ES-I3 (cell line): ENCODE results near the gene PTPN22.

Experiments
- H3K36me3 ChIP-seq: 2 replicates; pipeline ENCODE4 v1.6.1; 2013; ENCODE audit warnings: mild to moderate bottlenecking, low read length, control low read depth, moderate library complexity; ENCODE audit not compliant: insufficient read depth
- H3K4me1 ChIP-seq: 2 replicates; pipeline ENCODE4 v1.6.1; 2013; ENCODE audit warnings: mild to moderate bottlenecking, control low read depth, low read length; ENCODE audit not compliant: insufficient read depth
- H3K9ac ChIP-seq: 2 replicates; pipeline ENCODE4 v1.6.1; 2013; ENCODE audit warnings: low read depth, mild to moderate bottlenecking, low read length, moderate library complexity
- H3K9me3 ChIP-seq: 2 replicates; pipeline ENCODE4 v1.6.1; 2013; ENCODE audit warnings: mild to moderate bottlenecking, low read length, moderate library complexity; ENCODE audit not compliant: control insufficient read depth, insufficient read depth

Gene PTPN22

GRCh38 chr1:113808450-113809195 lies 62.9 kb downstream of the PTPN22 start:
- Histone ChIP-seq H3K36me3 (no peaks in the 10 kb centered on the region), H3K9ac (no peak overlapping the region)

GRCh38 chr1:113805639-113806038 lies 65.9 kb downstream of the PTPN22 start:
- H3K9ac ChIP-seq: no peak overlapping the region
- H3K9me3 ChIP-seq: no peaks in the 10 kb centered on the region
- no peaks in the 10 kb centered on the region for H3K36me3 ChIP-seq
- 0 out of 2 replicates have a peak, but pooled peaks cover 7% of the 10 kb centered on the region for H3K4me1 ChIP-seq

More at GRCh38 chr1:113808450-113809195, 62.9 kb downstream of the PTPN22 start:
- Histone ChIP-seq H3K4me1 (0 out of 2 replicates have a peak, but pooled peaks cover 7% of the 10 kb centered on the region), H3K9me3 (no peaks in the 10 kb centered on the region)

GRCh38 chr1:113805256-113805531 lies 66.3 kb downstream of the PTPN22 start:
- H3K9me3 ChIP-seq: no peaks in the 10 kb centered on the region
- H3K36me3 ChIP-seq: no peaks in the 10 kb centered on the region
- no peak overlapping the region for H3K9ac ChIP-seq
- H3K4me1 ChIP-seq: 0 out of 2 replicates have a peak, but pooled peaks cover 4% of the 10 kb centered on the region

GRCh38 chr1:113804421-113805255 lies 66.9 kb downstream of the PTPN22 start:
- no peak overlapping the region for H3K9ac ChIP-seq
- H3K9me3 ChIP-seq: no peaks in the 10 kb centered on the region
- H3K4me1 ChIP-seq: 0 out of 2 replicates have a peak, but pooled peaks cover 3% of the 10 kb centered on the region
- H3K36me3 ChIP-seq: no peaks in the 10 kb centered on the region

- Histone ChIP-seq H3K9me3 (no peaks in the 10 kb centered on the region), H3K9ac (no peak overlapping the region), H3K36me3 (peaks cover 3% of the 10 kb centered on the region), H3K4me1 (0 out of 2 replicates have a peak, but pooled peaks cover 3% of the 10 kb centered on the region)
Measured at GRCh38 chr1:113802367-113803007, 69.0 kb downstream of the PTPN22 start.

GRCh38 chr1:113800487-113800886 lies 71.0 kb downstream of the PTPN22 start:
- peaks cover 5% of the 10 kb centered on the region for H3K36me3 ChIP-seq
- no peaks in the 10 kb centered on the region for H3K9me3 ChIP-seq
- 0 out of 2 replicates have a peak, but pooled peaks cover 3% of the 10 kb centered on the region for H3K4me1 ChIP-seq

GRCh38 chr1:113797472-113797871 lies 74.0 kb downstream of the PTPN22 start:
- H3K36me3 ChIP-seq: peaks cover 5% of the 10 kb centered on the region
- H3K9me3 ChIP-seq: no peaks in the 10 kb centered on the region
- no peak overlapping the region for H3K9ac ChIP-seq
- H3K4me1 ChIP-seq: no peaks in the 10 kb centered on the region

More at GRCh38 chr1:113800487-113800886, 71.0 kb downstream of the PTPN22 start:
- H3K9ac ChIP-seq: no peak overlapping the region

GRCh38 chr1:113793878-113794834 lies 77.4 kb downstream of the PTPN22 start:
- no peak overlapping the region for H3K9ac ChIP-seq
- no peaks in the 10 kb centered on the region for H3K9me3 ChIP-seq
- H3K36me3 ChIP-seq: peaks cover 5% of the 10 kb centered on the region
- H3K4me1 ChIP-seq: no peaks in the 10 kb centered on the region

GRCh38 chr1:113792986-113793385 lies 78.5 kb downstream of the PTPN22 start:
- H3K9me3 ChIP-seq: no peaks in the 10 kb centered on the region
- H3K9ac ChIP-seq: no peak overlapping the region
- H3K4me1 ChIP-seq: no peaks in the 10 kb centered on the region
- peaks cover 5% of the 10 kb centered on the region for H3K36me3 ChIP-seq

GRCh38 chr1:113792471-113792870 lies 79.0 kb downstream of the PTPN22 start:
- no peak overlapping the region for H3K9ac ChIP-seq
- no peaks in the 10 kb centered on the region for H3K9me3 ChIP-seq
- H3K36me3 ChIP-seq: peaks cover 2% of the 10 kb centered on the region
- no peaks in the 10 kb centered on the region for H3K4me1 ChIP-seq

- peaks cover 4% of the 10 kb centered on the region; the same call in 1 of the 2 replicates for H3K4me1 ChIP-seq
- no peaks in the 10 kb centered on the region for H3K36me3 ChIP-seq
- H3K9me3 ChIP-seq: no peaks in the 10 kb centered on the region
- H3K9ac ChIP-seq: no peak overlapping the region
Measured at GRCh38 chr1:113788802-113789201, 82.7 kb downstream of the PTPN22 start.

- Histone ChIP-seq H3K9ac (no peak overlapping the region), H3K36me3 (no peaks in the 10 kb centered on the region), H3K4me1 (peaks cover 4% of the 10 kb centered on the region; the same call in 1 of the 2 replicates)
Measured at GRCh38 chr1:113787663-113788062, 83.8 kb downstream of the PTPN22 start.

GRCh38 chr1:113786069-113786468 lies 85.4 kb downstream of the PTPN22 start:
- H3K36me3 ChIP-seq: no peaks in the 10 kb centered on the region
- peaks cover 10% of the 10 kb centered on the region for H3K4me1 ChIP-seq
- no peak overlapping the region for H3K9ac ChIP-seq

More at GRCh38 chr1:113787663-113788062, 83.8 kb downstream of the PTPN22 start:
- H3K9me3 ChIP-seq: no peaks in the 10 kb centered on the region

More at GRCh38 chr1:113786069-113786468, 85.4 kb downstream of the PTPN22 start:
- no peaks in the 10 kb centered on the region for H3K9me3 ChIP-seq
